Measurements from ENCODE around the gene CKMT2.

DNA sequence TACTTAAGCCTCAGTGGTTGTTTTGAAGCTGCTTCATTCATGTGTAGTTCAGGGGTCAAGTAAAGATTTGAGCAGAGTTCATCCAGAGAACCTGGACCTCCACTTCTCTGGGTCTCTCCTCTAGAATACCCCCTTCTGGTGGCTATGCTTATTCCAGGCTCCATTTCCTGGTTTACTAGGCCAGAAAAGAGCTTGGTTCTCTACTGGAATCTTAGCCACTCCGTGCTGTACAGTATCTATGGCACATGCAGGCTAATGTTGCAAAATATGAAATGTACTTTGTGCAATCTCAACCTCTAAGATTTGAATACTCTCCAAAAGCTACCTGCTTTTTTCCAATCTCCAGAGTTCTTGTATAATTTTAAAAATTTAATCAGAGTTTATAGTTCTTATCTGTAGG lies 50.9 kb downstream of the CKMT2 start:
- TF ChIP-seq, protein P1, sequence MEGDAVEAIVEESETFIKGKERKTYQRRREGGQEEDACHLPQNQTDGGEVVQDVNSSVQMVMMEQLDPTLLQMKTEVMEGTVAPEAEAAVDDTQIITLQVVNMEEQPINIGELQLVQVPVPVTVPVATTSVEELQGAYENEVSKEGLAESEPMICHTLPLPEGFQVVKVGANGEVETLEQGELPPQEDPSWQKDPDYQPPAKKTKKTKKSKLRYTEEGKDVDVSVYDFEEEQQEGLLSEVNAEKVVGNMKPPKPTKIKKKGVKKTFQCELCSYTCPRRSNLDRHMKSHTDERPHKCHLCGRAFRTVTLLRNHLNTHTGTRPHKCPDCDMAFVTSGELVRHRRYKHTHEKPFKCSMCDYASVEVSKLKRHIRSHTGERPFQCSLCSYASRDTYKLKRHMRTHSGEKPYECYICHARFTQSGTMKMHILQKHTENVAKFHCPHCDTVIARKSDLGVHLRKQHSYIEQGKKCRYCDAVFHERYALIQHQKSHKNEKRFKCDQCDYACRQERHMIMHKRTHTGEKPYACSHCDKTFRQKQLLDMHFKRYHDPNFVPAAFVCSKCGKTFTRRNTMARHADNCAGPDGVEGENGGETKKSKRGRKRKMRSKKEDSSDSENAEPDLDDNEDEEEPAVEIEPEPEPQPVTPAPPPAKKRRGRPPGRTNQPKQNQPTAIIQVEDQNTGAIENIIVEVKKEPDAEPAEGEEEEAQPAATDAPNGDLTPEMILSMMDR (IDR thresholded peaks at IDR 0.05) = no peak
- no peak for TF ChIP-seq POLR2A (IDR thresholded peaks at IDR 0.05)
